Upper lobe of right lung (tissue), 1 donor: ENCODE measurements around the gene STT3B. TPM values are rescaled to one million over a fixed set of nuclear protein-coding genes. Genes with fewer than 3 reads are reported as not detected.

ENCODE experiments used
- ATAC-seq: fragments of 200-7000 bp; cut with Tn5 transposase; one replicate; pipeline ENCODE4 v1.9.1; 2020; ENCODE audit warnings: mild to moderate bottlenecking, moderate library complexity
- DNase-seq: peaks from one replicate; pipeline ENCODE4 v3.0.0-alpha.2; 2020
- H3K27ac ChIP-seq: fragments of 200-600 bp; one replicate; pipeline ENCODE4 v1.8.0; 2022
- H3K27me3 ChIP-seq: fragments of 200-600 bp; one replicate; pipeline ENCODE4 v1.8.0; 2022; ENCODE audit warnings: mild to moderate bottlenecking
- H3K36me3 ChIP-seq: fragments of 200-600 bp; one replicate; pipeline ENCODE4 v1.8.0; 2022
- H3K4me1 ChIP-seq: fragments of 200-600 bp; one replicate; pipeline ENCODE4 v1.8.0; 2022
- H3K4me3 ChIP-seq: fragments of 200-600 bp; one replicate; pipeline ENCODE4 v1.8.0; 2022; ENCODE audit warnings: mild to moderate bottlenecking
- H3K9me3 ChIP-seq: fragments of 200-600 bp; one replicate; pipeline ENCODE4 v1.8.0; 2022
- intact Hi-C: fragments of 100-400 bp; cut with DNase I; formaldehyde crosslinking; loops from one replicate; pipeline ENCODE4 v1.11.0; 2022
- total RNA-seq: library from RNA; stranded (reverse); fragmentation: NEBNext Ultra II Directional; extraction: Animal tissue kit (Norgen Biotek cat#: 25700); gene quantifications from one replicate; pipeline ENCODE4 v1.2.1, GENCODE V29; 2021
- TF ChIP-seq, protein P1 (sequence below): fragments of 200-600 bp; IDR thresholded peaks from one replicate; pipeline ENCODE4 v1.8.0; 2022; ENCODE audit warnings: antibody characterized with exemption
- donor health status: DM: no; HTN: yes; CAD: no; lungs with severe emphysema.

The STT3B gene
- total RNA-seq, 1 donor from 2014 or later, result 129 TPM

DNA sequence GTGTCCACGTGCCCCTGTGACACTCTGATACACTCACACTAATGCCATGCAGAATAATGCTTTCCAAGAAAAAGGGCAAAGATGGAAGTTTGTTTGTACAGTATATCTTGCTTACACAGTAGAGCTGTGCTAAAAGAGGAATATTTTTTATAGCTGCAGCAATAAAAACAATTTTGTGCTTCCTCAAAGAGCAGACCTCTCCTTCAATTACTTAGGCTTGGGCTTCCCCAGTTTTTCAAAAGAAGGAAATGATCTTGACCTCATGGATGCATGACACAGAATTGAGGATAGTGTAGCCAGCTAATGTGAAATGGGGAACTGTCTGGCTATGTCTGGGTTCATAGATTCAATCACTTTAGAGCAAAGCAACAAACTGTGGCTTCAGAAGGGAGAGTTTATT is 137.4 kb downstream of the STT3B start:
- intact Hi-C loops, result no loop called here
- no peak overlapping the region for H3K27ac ChIP-seq
- ATAC-seq (peak; percentile 65), DNase-seq (no peak)
- H3K36me3 ChIP-seq, result no peaks in the 10 kb centered on the region
- no peak overlapping the region for H3K4me3 ChIP-seq
- no peaks in the 10 kb centered on the region for H3K27me3 ChIP-seq
- no peaks in the 10 kb centered on the region for H3K9me3 ChIP-seq
- TF ChIP-seq, protein P1, sequence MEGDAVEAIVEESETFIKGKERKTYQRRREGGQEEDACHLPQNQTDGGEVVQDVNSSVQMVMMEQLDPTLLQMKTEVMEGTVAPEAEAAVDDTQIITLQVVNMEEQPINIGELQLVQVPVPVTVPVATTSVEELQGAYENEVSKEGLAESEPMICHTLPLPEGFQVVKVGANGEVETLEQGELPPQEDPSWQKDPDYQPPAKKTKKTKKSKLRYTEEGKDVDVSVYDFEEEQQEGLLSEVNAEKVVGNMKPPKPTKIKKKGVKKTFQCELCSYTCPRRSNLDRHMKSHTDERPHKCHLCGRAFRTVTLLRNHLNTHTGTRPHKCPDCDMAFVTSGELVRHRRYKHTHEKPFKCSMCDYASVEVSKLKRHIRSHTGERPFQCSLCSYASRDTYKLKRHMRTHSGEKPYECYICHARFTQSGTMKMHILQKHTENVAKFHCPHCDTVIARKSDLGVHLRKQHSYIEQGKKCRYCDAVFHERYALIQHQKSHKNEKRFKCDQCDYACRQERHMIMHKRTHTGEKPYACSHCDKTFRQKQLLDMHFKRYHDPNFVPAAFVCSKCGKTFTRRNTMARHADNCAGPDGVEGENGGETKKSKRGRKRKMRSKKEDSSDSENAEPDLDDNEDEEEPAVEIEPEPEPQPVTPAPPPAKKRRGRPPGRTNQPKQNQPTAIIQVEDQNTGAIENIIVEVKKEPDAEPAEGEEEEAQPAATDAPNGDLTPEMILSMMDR, result no peak
- H3K4me1 ChIP-seq, result peaks cover 9% of the 10 kb centered on the region

DNA sequence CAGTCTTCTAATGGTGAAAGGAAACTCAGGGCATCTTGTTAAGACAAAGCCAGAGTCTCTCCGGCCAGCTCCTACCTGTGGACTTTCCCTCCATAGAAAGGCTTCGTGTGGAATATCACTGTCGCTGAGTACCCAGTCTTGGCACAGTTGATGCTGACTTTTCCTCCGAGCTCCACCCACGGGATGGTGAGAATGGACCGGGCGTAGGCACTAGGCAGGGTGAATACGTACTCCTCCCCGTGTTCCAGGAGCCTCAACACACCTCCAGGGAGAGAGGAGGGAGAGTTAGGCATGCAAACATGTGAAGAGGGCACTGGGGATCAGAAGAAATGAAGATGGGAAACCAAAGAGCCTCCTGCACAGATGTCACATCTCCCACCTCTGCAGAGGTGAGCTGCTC is 138.0 kb downstream of the STT3B start:
- no peaks in the 10 kb centered on the region for H3K27me3 ChIP-seq
- H3K4me3 ChIP-seq, result no peak overlapping the region
- H3K27ac ChIP-seq, result no peak overlapping the region
- intact Hi-C loops, result no loop called here
- DNase-seq, result no peak
- H3K9me3 ChIP-seq, result no peaks in the 10 kb centered on the region
- TF ChIP-seq, protein P1, result no peak
- H3K36me3 ChIP-seq, result no peaks in the 10 kb centered on the region
- no peak for ATAC-seq
- peaks cover 9% of the 10 kb centered on the region for H3K4me1 ChIP-seq

DNA sequence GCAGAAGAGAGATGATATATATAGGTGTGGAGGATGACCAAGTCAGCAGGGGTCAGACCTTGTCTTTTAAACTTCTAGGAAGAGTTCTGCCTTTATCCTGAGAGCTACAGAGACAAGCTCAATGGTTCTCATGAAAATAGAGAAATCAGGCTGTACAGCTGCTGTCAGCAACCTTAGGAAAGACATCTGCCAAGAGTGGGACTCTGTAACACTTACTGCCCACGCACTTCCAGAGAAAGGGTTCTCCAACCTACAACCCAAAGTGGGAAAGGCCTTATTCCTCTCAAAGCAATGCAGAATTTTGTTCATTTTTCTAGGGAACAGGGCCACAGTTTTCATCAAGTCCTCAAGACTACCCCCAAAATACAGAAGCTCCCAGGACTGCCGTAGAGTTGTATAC is 138.7 kb downstream of the STT3B start:
- Histone ChIP-seq H3K27me3 (no peaks in the 10 kb centered on the region), H3K36me3 (no peaks in the 10 kb centered on the region), H3K4me3 (no peak overlapping the region), H3K27ac (no peak overlapping the region), H3K9me3 (no peaks in the 10 kb centered on the region), H3K4me1 (peaks cover 9% of the 10 kb centered on the region)
- intact Hi-C loops, result no loop called here
- TF ChIP-seq, protein P1, result no peak
- no peak for DNase-seq
- peak; percentile 31 for ATAC-seq

DNA sequence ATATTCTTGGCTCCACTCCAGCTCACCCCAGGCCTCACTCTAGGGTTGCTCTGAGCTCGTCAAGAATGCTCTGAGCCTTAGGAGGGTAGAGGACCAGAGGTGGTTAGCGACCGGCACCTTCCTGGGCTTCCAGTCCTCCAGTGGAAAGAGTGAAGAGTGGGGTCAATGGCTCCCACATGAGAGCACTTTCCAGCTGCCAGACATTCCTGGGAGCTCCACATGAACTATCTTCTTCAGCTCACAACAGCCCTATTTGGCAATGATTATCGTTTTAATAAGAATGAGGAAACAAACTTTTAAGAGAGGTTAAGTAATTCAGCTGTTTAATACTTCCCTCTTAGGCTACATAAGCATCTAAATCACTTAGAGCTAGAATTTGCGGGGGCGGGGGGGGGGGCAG is 139.3 kb downstream of the STT3B start:
- Histone ChIP-seq H3K4me1 (peaks cover 9% of the 10 kb centered on the region), H3K9me3 (no peaks in the 10 kb centered on the region), H3K36me3 (no peaks in the 10 kb centered on the region), H3K27me3 (no peaks in the 10 kb centered on the region), H3K27ac (no peak overlapping the region), H3K4me3 (no peak overlapping the region)
- TF ChIP-seq, protein P1, result no peak
- intact Hi-C loops, result no loop called here
- DNase-seq (no peak), ATAC-seq (peak; percentile 73)

DNA sequence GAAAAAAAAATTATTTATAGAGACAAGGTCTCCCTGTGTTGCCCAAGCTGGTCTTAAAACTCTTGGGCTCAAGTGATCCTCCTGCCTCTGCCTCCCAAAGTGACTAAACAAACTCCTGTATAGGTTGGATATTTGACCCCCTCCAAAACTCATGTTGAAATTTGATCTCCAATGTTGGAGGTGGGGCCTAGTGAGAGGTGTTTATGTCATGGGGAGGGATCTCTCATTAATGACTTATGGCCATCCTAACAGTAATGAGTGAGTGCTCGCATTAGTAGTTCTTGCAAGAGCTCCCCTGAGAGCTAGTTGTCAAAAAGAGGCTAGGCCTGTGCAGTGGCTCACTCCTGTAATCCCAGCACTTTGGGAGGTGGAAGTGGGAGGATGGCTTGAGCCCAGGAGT is 141.2 kb downstream of the STT3B start:
- ATAC-seq (no peak), DNase-seq (no peak)
- Histone ChIP-seq H3K36me3 (no peaks in the 10 kb centered on the region), H3K27ac (no peak overlapping the region), H3K4me3 (no peak overlapping the region), H3K27me3 (no peaks in the 10 kb centered on the region), H3K4me1 (peaks cover 9% of the 10 kb centered on the region), H3K9me3 (no peaks in the 10 kb centered on the region)
- intact Hi-C loops, result no loop called here
- TF ChIP-seq, protein P1, result no peak

DNA sequence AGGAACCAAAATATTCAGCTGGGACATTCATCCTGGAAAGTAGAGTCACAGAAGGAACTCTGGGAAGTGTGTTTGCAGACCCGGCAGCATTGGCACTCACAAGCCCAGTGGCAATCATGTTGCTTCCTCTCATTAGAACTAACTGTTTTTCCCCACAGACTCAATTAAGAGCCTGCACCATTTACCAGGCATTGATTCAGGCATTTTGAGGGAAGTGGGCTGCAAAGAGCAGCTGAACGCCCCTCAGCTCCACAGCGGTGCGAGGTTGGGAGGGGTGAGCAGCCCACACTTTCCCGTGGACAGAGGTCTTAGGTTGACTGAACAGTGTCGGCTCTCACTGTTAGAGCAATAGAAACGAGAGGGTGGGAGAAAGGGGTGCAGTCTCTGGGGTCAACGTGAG is 143.8 kb downstream of the STT3B start:
- Histone ChIP-seq H3K9me3 (no peaks in the 10 kb centered on the region), H3K36me3 (no peaks in the 10 kb centered on the region), H3K4me3 (no peak overlapping the region), H3K4me1 (peaks cover 4% of the 10 kb centered on the region), H3K27me3 (no peaks in the 10 kb centered on the region), H3K27ac (no peak overlapping the region)
- intact Hi-C loops, result no loop called here
- TF ChIP-seq, protein P1, result no peak
- no peak for ATAC-seq
- no peak for DNase-seq
